CD4-positive, alpha-beta T cell treated with Interleukin-17A for 1 hour (primary cell): Measurements from ENCODE around the gene PBX2.
"Not testable (repeated sequence)": the region's sequence is repeated elsewhere in the genome, so short reads cannot be mapped to it uniquely, and the experiment has no call there.

ENCODE experiments used
- DNase-seq: peaks from one replicate; pipeline ENCODE4 v3.0.0-alpha.2; 2020

PBX2 gene

DNA sequence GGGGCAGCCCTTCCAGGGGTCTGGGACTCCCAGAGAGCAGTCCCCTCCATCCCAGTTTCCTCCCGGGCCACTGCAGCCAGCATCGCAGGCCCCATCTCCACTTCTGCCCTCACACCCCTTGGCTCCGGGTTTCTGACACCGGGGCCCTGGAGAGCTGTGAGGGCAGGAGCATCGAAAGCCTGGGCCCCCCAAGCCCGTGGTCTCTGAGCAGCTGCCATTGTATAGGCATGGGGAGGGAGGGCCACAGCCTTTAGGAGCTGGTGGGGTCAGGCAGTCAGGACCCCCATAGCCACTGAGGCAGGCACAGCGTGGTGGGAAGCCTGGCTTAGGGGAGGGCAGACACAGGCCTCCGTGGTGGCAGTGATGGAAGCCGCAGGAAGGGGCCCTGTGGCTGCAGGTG, 12.2 kb upstream of the PBX2 start:
- DNase-seq: no peak

- DNase-seq: no peak
These were observed 10.9 kb upstream of the PBX2 start for GRCh38 chr6:32200711-32201475.

- no peak for DNase-seq
These were observed 8.9 kb upstream of the PBX2 start for GRCh38 chr6:32198866-32199265.

GRCh38 chr6:32198345-32198696, 8.3 kb upstream of the PBX2 start:
- no peak for DNase-seq

GRCh38 chr6:32196682-32197616, 6.9 kb upstream of the PBX2 start:
- peak; percentile 27 for DNase-seq

GRCh38 chr6:32195902-32196681, 6.1 kb upstream of the PBX2 start:
- DNase-seq: peak; percentile 79

- DNase-seq: peak; percentile 100
These were observed 5.6 kb upstream of the PBX2 start for GRCh38 chr6:32195652-32195901.

DNA sequence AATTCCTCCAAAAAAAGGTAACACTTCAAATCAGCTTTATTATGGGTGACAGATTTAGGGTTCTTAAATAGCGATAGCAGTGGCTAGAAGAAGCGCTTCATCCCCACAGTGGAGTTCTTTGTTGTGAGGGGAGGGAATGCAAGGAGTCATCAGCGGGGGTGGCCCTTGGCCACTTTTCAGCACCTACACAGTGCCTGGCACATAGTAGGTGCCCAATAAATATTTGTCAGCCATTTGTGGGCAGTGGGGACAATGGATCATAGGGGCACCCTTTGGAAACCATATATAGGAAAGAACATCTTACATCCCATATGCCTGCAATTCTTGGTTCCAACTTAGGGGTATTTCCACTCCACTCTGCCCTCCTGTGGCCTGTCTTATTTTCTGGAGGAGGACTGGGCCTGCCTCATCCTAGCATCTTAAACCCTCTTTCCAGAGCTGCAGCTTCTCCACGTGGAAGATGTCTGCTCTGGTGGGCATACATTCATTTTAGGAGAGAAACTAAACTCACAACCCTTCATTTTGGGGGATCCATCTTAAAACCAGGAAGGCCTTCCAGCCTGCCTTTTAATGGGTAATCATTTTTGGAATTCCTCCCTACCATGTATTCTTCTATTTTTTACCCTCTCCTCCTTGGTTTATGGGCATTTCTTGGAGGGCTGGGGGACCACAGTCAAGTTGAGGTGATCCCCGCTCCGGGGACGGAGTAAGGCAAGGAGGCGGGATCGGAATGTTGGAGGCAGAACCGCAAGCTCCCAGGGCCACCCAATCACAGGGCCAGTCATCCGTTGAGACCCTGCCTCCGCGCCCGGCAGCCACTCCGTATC, 5.0 kb upstream of the PBX2 start:
- peak; percentile 56 for DNase-seq

DNA sequence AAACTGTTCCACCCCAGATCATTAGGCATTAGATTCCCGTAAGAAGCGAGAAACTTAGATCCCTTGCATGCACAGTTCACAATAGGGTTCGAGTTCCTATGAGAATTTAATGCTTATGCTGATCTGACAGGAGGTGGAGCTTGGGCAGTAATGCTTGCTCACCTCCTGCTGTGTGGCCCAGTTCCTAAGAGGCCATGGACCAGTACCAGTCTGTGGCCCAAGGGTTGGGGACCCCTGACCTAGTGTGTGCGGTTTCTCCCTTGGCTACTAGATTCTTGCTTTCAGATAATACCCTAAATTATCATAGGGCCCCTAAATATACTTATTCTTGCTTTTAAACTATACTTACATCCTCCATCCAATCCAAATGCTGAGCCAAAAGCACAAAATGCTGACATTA, 4.4 kb upstream of the PBX2 start:
- DNase-seq: no peak

DNA sequence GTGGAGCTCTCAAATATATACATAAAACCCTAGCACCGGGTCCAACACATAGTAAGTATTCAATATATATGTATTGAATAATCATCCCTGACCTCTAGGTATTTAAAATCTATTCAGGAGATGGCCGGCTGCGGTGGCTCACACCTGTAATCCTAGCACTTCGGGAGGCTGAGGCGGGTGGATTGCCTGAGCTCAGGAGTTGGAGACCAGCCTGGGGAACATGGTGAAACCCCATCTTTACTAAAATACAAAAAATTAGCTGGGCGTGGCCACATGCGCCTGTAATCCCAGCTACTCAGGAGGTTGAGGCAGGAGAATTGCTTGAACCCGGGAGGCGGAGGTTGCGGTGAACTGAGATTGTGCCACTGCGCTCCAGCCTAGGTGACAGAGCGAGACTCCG, 3.1 kb upstream of the PBX2 start:
- DNase-seq: not testable (repeated sequence)

DNA sequence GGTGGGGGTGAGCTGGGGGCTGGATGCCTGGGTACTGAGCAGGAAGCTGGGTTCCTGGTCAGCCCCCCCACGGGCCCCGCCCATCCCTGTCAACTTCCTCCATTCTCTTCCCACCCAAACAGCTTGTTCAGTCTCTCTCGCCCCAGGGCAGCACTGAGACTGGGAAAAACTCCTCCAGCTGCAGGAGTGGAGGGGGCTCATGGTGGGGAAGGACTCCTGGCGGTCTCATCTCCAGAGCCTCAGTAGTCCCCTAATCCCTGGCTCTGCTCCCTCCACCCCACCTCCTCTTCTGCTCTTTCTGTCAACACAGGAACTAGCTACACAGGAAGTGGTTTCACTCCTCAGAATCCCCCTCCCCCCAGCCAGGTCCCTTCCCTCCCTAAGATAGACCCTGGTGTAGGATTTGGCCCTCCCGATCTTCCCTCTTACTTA, 2.6 kb upstream of the PBX2 start, which contains the start of gene GPSM3:
Gene GPSM3, minus strand, starts transcription at position 36 of the 432 bp plus-strand sequence. CDS start 130 bp downstream, outside the sequence.
- DNase-seq: peak; percentile 71

- DNase-seq: peak; percentile 74
These were observed 1.9 kb upstream of the PBX2 start for GRCh38 chr6:32191696-32192607.

DNA sequence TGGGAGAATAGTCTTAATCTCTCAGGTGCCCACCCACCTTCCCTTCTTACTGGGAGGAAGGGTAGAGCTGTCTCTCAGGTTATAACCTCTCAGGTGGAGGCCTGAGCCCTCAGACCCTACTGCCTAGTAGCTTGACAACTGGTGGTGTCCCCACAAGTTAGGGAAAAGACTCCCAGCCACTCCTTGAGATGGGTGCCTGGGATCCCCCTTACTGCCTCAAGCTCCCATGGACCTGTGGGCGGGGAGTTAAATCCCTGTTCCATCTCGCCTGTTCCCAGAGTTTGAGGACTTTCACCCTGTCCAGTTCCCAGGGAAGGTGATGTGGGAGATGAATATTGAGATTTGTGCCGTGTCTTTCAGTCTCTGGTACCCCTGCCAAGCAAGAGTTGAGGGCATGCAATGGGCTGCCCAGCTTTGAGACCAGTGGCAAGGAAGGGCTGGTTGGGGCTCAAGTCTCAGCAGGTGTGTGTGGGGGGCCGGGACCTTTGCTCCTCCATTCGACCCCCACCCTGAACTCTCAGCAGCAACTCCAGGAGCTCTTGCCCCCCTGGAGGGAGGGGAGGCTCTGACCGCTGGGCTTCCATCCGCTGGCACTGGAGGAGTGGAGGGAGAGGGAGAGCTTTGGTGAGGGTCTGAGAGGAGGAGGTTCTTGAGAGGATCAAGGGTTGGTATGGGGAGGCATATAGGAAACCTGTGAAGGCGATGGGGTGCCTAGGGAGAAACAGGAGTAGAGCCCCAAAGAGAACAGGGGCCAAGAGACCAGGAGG, 1.1 kb upstream of the PBX2 start:
- peak; percentile 26 for DNase-seq

DNA sequence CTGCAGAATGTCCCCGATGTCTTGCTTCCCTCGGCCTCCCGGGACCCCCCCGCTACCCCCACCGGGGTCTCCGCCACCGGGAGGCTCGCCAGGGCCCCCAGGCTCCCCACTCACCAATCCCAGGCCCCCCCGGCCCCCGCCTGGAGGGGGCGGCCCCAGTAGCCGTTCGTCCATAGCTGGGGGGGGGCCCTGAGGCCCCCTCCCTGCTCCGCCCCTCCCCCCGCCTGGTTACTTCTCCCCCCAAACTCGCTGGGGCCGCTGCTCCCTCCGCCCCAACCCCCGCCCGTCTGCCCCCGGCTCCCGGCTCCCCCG, 304 bp downstream of the PBX2 start:
- DNase-seq: no peak

DNA sequence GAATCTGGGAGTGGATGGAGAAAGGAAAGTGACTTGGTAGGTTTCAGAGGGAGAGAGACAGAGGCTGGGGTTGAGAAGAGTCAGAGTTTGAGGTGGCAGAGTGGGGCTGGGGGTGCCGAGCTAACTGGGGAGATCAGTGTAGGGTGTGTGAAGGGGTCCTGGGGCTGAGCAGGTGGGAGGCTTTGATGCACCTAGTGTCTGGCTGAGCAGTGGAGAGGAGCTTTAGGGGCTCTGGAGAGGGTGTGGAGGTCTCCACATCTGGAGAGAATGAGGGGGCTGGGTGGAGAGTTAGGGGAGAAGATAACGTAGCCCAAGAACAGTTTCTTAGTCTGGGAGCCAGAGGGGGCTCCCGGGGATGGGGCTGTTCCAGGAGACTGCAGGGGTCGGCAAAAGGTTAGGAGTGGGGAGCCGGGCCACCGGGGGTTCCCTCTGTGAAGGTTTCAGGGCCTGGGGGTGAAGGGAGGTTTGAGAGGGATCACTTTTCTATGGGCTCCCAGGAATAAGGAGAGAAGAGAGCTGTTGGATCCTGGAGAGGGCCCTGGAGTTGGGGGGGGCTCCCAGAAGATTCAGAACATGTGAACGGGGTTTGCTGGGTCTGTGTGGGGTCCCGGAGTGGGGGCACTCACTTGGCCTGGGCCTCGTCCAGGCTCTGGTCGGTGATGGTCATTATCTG, 797 bp downstream of the PBX2 start:
- no peak for DNase-seq

DNA sequence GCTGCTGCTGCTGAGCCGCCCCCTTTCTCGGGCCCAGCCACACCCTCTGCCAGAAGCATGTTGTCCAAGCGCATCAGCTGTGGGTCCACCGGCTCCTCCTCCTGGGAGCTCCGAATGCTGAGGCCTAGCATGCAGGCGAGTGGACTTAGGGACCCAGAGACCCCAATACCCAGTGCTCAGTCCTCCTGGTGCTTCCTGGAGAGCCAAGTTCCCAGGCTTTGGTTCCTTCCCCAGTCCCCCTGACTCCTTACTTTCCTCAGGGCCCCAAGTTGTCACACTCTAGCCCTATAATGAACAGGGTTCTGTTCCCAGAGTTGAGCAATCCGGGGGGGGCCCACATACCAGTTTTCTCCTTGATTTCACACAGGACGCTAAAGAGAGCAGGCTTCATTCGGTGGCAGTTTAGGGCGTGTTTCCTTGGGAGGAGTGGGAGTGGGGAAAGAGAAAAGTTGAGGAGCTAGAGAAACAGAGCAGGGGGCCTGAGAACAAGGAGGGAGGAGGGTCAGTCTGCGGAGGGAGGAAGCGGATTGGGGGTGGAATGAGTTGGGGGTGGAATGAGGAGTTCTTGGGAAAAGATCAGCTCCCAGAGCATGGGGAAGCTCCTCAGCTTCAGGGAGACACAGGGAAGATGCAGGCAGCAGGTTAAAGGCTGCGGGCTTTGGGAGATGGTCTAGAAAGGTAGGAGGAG, 1.5 kb downstream of the PBX2 start:
- no peak for DNase-seq

- not testable (repeated sequence) for DNase-seq
These were observed 2.1 kb downstream of the PBX2 start for GRCh38 chr6:32187725-32188380.

- no peak for DNase-seq
These were observed 2.8 kb downstream of the PBX2 start for GRCh38 chr6:32187009-32187709.
